Measurements from ENCODE around the gene HTD2. TPM values are rescaled to one million over a fixed set of nuclear protein-coding genes. Genes with fewer than 3 reads are reported as not detected.

Gene HTD2
- polyA plus RNA-seq, 3 donors: 14.5 to 18.9 (median 15.6) TPM

- DNase-seq (ENCODE audit: low read depth in 3 of 3, low spot score in 2 of 3): no peak
Observed at GRCh38 chr3:58353722-58354553, 47.6 kb downstream of the HTD2 start.

- no peak for DNase-seq (ENCODE audit: low read depth in 3 of 3, low spot score in 2 of 3)
Observed at GRCh38 chr3:58355179-58355578, 48.9 kb downstream of the HTD2 start.

GRCh38 chr3:58356054-58356453 lies 49.7 kb downstream of the HTD2 start:
- no peak for DNase-seq (ENCODE audit: low read depth in 3 of 3, low spot score in 2 of 3)

GRCh38 chr3:58357402-58357801 lies 51.1 kb downstream of the HTD2 start:
- no peak for DNase-seq (ENCODE audit: low read depth in 3 of 3, low spot score in 2 of 3)

GRCh38 chr3:58358092-58358491 lies 51.8 kb downstream of the HTD2 start:
- no peak for DNase-seq (ENCODE audit: low read depth in 3 of 3, low spot score in 2 of 3)

- no peak for DNase-seq (ENCODE audit: low read depth in 3 of 3, low spot score in 2 of 3)
Observed at GRCh38 chr3:58358808-58359207, 52.5 kb downstream of the HTD2 start.

GRCh38 chr3:58359621-58360020 lies 53.3 kb downstream of the HTD2 start:
- DNase-seq (ENCODE audit: low read depth in 3 of 3, low spot score in 2 of 3): no peak

- DNase-seq (ENCODE audit: low read depth in 3 of 3, low spot score in 2 of 3): no peak
Observed at GRCh38 chr3:58361866-58362265, 55.5 kb downstream of the HTD2 start.

- no peak for DNase-seq (ENCODE audit: low read depth in 3 of 3, low spot score in 2 of 3)
Observed at GRCh38 chr3:58366699-58367098, 60.4 kb downstream of the HTD2 start.

- no peak for DNase-seq (ENCODE audit: low read depth in 3 of 3, low spot score in 2 of 3)
Observed at GRCh38 chr3:58369038-58369437, 62.7 kb downstream of the HTD2 start.

Other genes starting within 250 kb of the HTD2 start
- gene DNASE1L3, start 95.5 kb upstream of the HTD2 start, polyA plus RNA-seq (ENCODE audit: insufficient read length in 3 of 3): 10 to 100 TPM in 1 of 3 donors, 1 to 10 TPM in 2; 4.3 to 14.0 (median 4.5) TPM
- gene ABHD6, start 68.7 kb upstream of the HTD2 start, polyA plus RNA-seq (ENCODE audit: insufficient read length in 3 of 3): 10 to 100 TPM; 10.2 to 12.2 (median 10.9) TPM
- 10 to 100 TPM; 19.1 to 20.6 (median 19.7) TPM for gene RPP14, start 275 bp upstream of the HTD2 start, polyA plus RNA-seq (ENCODE audit: insufficient read length in 3 of 3)
- 10 to 100 TPM; 26.6 to 27.6 (median 27.1) TPM for gene PXK, start 26.4 kb downstream of the HTD2 start, polyA plus RNA-seq (ENCODE audit: insufficient read length in 3 of 3)
- 100 to 1,000 TPM; 123 to 130 (median 128) TPM for gene PDHB, start 127.3 kb downstream of the HTD2 start, polyA plus RNA-seq (ENCODE audit: insufficient read length in 3 of 3)
- 10 to 100 TPM; 31.4 to 35.4 (median 31.9) TPM for gene KCTD6, start 185.6 kb downstream of the HTD2 start, polyA plus RNA-seq (ENCODE audit: insufficient read length in 3 of 3)
- gene ACOX2, start 230.7 kb downstream of the HTD2 start, polyA plus RNA-seq (ENCODE audit: insufficient read length in 3 of 3): 10 to 100 TPM; 38.7 to 45.8 (median 40.8) TPM